Astrocyte (in vitro differentiated cells and primary cell): Measurements from ENCODE around the gene KCNJ16. TPM values are rescaled to one million over a fixed set of nuclear protein-coding genes. Genes with fewer than 3 reads are reported as not detected.

Experiments
- DNase-seq: peaks from one replicate; pipeline ENCODE4 v3.0.0-alpha.2; 2010; ENCODE audit warnings: low read depth
- FAIRE-seq: peaks from 2 replicates; lab custom pipeline; 2011; peaks lifted over from hg19 to GRCh38; lab: Jason Lieb, UNC
- H2AFZ ChIP-seq: 2 replicates; pipeline ENCODE4 v1.6.0; 2012; ENCODE audit warnings: low read depth, low read length, inconsistent platforms
- H3K27ac ChIP-seq: 2 replicates; pipeline ENCODE4 v1.5.1; 2011; ENCODE audit warnings: low read depth, low read length, inconsistent platforms
- H3K27me3 ChIP-seq: 2 replicates; pipeline ENCODE4 v1.6.0; 2011; ENCODE audit warnings: low read length, inconsistent platforms; ENCODE audit not compliant: insufficient read depth
- H3K36me3 ChIP-seq: 2 replicates; pipeline ENCODE4 v1.5.1; 2011; ENCODE audit warnings: low read length, inconsistent platforms; ENCODE audit not compliant: insufficient read depth
- H3K4me1 ChIP-seq: 2 replicates; pipeline ENCODE4 v1.5.1; 2011; ENCODE audit warnings: low read length, inconsistent platforms; ENCODE audit not compliant: insufficient read depth
- H3K4me2 ChIP-seq: 2 replicates; pipeline ENCODE4 v1.6.0; 2012; ENCODE audit warnings: low read length, inconsistent platforms
- H3K4me3 ChIP-seq: 2 replicates; pipeline ENCODE4 v1.5.1; 2011; ENCODE audit warnings: low read depth, mild to moderate bottlenecking, low read length, inconsistent platforms; ENCODE audit not compliant: insufficient read depth
- H3K79me2 ChIP-seq: 2 replicates; pipeline ENCODE4 v1.6.0; 2012; ENCODE audit warnings: mild to moderate bottlenecking, low read length, inconsistent platforms; ENCODE audit not compliant: insufficient read depth
- H3K9ac ChIP-seq: 2 replicates; pipeline ENCODE4 v1.6.0; 2012; ENCODE audit warnings: mild to moderate bottlenecking, low read length, inconsistent platforms
- H3K9me3 ChIP-seq: 2 replicates; pipeline ENCODE4 v1.5.1; 2012; ENCODE audit warnings: low read depth, mild to moderate bottlenecking, low read length, inconsistent platforms; ENCODE audit not compliant: insufficient read depth
- H4K20me1 ChIP-seq: 2 replicates; pipeline ENCODE4 v1.6.0; 2012; ENCODE audit warnings: low read length, inconsistent platforms; ENCODE audit not compliant: insufficient read depth
- H3K27ac Mint-ChIP-seq: one replicate; pipeline ENCODE4 v1.8.0; 2021; ENCODE audit warnings: mild to moderate bottlenecking, mixed read lengths; ENCODE audit not compliant: unreplicated experiment
- H3K27me3 Mint-ChIP-seq: one replicate; pipeline ENCODE4 v1.8.0; 2021; ENCODE audit warnings: low read depth, mixed read lengths; ENCODE audit not compliant: unreplicated experiment
- H3K36me3 Mint-ChIP-seq: one replicate; pipeline ENCODE4 v1.8.0; 2021; ENCODE audit warnings: low read depth, mixed read lengths; ENCODE audit not compliant: unreplicated experiment
- H3K4me1 Mint-ChIP-seq: one replicate; pipeline ENCODE4 v1.8.0; 2021; ENCODE audit warnings: low read depth, mixed read lengths; ENCODE audit not compliant: unreplicated experiment
- H3K4me3 Mint-ChIP-seq: one replicate; pipeline ENCODE4 v1.8.0; 2021; ENCODE audit warnings: mild to moderate bottlenecking, moderate library complexity, mixed read lengths; ENCODE audit not compliant: unreplicated experiment
- H3K9me3 Mint-ChIP-seq: one replicate; pipeline ENCODE4 v1.8.0; 2021; ENCODE audit warnings: mild to moderate bottlenecking, mixed read lengths; ENCODE audit not compliant: unreplicated experiment
- EZH2 ChIP-seq: IDR thresholded peaks from 2 replicates; pipeline ENCODE4 v1.6.1; 2012; ENCODE audit warnings: mild to moderate bottlenecking, low read length, inconsistent platforms; ENCODE audit not compliant: insufficient read depth
- total RNA-seq: library from RNA; stranded (reverse); gene quantifications from 2 replicates; pipeline ENCODE4 v1.2.1, GENCODE V29; 2021
- TF ChIP-seq, protein P1 (sequence below): IDR thresholded peaks from 2 replicates; pipeline ENCODE4 v1.5.1; 2011; ENCODE audit warnings: low read depth, mild to moderate bottlenecking, inconsistent platforms, low read length, moderate library complexity; ENCODE audit not compliant: insufficient read depth

KCNJ16 gene
- total RNA-seq, 1 donor from 2014 or later, result 0.73 TPM

DNA sequence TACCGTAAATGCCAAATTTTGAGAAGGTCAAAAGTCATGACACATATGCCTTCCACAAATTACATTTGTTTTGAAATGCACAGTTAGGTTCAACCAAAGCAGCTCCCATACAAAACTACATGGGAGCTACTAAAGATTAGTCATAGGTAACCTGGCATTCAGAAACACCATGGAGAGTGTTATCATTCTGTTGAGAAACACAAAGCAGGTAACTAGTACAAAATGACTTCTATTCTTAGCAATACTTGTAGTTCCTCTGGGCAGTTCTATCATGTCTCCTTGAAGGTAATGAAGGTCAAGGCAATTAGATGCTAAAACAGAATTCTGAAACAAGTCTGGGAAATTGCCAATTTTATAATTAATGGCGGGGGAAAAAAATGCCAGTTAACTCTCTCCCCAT, 39.4 kb downstream of the KCNJ16 start:
- no peak for FAIRE-seq

DNA sequence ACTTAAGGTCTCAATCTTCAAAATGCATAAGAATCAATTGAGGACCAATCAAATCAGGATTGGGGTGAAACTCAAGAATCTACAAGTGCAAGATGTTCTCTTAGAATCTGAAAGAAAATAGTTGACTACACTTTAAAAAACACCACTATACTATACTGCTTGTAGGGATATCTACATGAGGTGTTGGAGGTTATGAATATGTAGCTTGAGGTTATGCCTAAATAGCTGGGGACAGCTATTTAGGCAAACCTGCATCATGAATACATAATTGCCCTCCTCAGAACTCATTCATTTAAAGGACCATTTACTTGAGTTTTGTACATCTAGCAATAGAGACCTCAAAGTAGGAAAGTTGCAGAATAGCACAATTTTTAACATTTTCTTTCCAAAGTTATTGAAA, 40.1 kb downstream of the KCNJ16 start:
- Mint-ChIP-seq H3K9me3 (no peaks in the 10 kb centered on the region), H3K27me3 (no peaks in the 10 kb centered on the region), H3K27ac (no peak overlapping the region), H3K4me1 (peaks cover 11% of the 10 kb centered on the region), H3K36me3 (no peaks in the 10 kb centered on the region), H3K4me3 (no peak overlapping the region)
- H3K4me3 ChIP-seq, result no peak overlapping the region
- no peaks in the 10 kb centered on the region for H3K36me3 ChIP-seq
- no peaks in the 10 kb centered on the region for H3K79me2 ChIP-seq
- no peak overlapping the region for H3K4me2 ChIP-seq
- no peaks in the 10 kb centered on the region for H3K27me3 ChIP-seq
- DNase-seq (no peak), FAIRE-seq (no peak)
- no peaks in the 10 kb centered on the region for H3K9me3 ChIP-seq
- H4K20me1 ChIP-seq, result no peaks in the 10 kb centered on the region
- H3K27ac ChIP-seq, result no peak overlapping the region
- peaks cover 9% of the 10 kb centered on the region for H3K4me1 ChIP-seq
- TF ChIP-seq EZH2, result no peak
- TF ChIP-seq, protein P1, sequence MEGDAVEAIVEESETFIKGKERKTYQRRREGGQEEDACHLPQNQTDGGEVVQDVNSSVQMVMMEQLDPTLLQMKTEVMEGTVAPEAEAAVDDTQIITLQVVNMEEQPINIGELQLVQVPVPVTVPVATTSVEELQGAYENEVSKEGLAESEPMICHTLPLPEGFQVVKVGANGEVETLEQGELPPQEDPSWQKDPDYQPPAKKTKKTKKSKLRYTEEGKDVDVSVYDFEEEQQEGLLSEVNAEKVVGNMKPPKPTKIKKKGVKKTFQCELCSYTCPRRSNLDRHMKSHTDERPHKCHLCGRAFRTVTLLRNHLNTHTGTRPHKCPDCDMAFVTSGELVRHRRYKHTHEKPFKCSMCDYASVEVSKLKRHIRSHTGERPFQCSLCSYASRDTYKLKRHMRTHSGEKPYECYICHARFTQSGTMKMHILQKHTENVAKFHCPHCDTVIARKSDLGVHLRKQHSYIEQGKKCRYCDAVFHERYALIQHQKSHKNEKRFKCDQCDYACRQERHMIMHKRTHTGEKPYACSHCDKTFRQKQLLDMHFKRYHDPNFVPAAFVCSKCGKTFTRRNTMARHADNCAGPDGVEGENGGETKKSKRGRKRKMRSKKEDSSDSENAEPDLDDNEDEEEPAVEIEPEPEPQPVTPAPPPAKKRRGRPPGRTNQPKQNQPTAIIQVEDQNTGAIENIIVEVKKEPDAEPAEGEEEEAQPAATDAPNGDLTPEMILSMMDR, result no peak
- H3K9ac ChIP-seq, result no peak overlapping the region
- no peak overlapping the region for H2AFZ ChIP-seq

More for the DNA sequence above, 39.4 kb downstream of the KCNJ16 start:
- Mint-ChIP-seq H3K4me3 (no peak overlapping the region), H3K9me3 (no peaks in the 10 kb centered on the region), H3K4me1 (peaks cover 8% of the 10 kb centered on the region), H3K27ac (no peak overlapping the region), H3K27me3 (no peaks in the 10 kb centered on the region), H3K36me3 (no peaks in the 10 kb centered on the region)
- Histone ChIP-seq H3K9ac (no peak overlapping the region), H3K4me3 (no peak overlapping the region), H4K20me1 (no peaks in the 10 kb centered on the region), H3K27me3 (no peaks in the 10 kb centered on the region), H3K4me1 (peaks cover 9% of the 10 kb centered on the region), H3K27ac (no peak overlapping the region), H3K79me2 (no peaks in the 10 kb centered on the region), H3K9me3 (no peaks in the 10 kb centered on the region), H3K36me3 (no peaks in the 10 kb centered on the region), H3K4me2 (no peak overlapping the region), H2AFZ (no peak overlapping the region)
- TF ChIP-seq EZH2, result no peak
- TF ChIP-seq, protein P1, result no peak
- DNase-seq, result no peak

DNA sequence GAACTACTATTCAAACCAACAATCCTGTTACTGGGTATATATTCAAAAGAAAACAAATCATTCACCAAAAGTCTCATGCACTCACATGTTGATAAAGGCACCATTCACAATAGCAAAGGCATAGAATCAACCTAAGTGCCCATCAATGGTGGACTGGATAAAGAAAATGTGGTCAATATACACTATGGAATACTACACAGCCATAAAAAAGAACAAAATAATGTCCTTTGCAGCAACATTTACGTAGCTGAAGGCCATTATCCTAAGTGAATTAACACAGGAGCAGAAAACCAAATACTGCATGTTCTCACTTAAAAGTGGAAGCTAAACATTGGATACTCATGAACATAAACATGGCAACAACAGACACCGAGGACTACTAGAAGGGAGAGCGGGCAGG, 41.9 kb downstream of the KCNJ16 start:
- FAIRE-seq (no peak), DNase-seq (no peak)
- H2AFZ ChIP-seq, result no peak overlapping the region
- no peaks in the 10 kb centered on the region for H3K9me3 Mint-ChIP-seq
- H4K20me1 ChIP-seq, result no peaks in the 10 kb centered on the region
- H3K27me3 ChIP-seq, result no peaks in the 10 kb centered on the region
- no peaks in the 10 kb centered on the region for H3K36me3 ChIP-seq
- H3K4me1 ChIP-seq, result no peaks in the 10 kb centered on the region
- H3K36me3 Mint-ChIP-seq, result no peaks in the 10 kb centered on the region
- no peak overlapping the region for H3K4me2 ChIP-seq
- TF ChIP-seq, protein P1, result no peak
- no peak for TF ChIP-seq EZH2
- H3K4me3 Mint-ChIP-seq, result no peak overlapping the region
- peaks cover 4% of the 10 kb centered on the region for H3K4me1 Mint-ChIP-seq
- no peak overlapping the region for H3K4me3 ChIP-seq
- H3K9ac ChIP-seq, result no peak overlapping the region
- H3K79me2 ChIP-seq, result no peaks in the 10 kb centered on the region
- H3K27ac Mint-ChIP-seq, result no peak overlapping the region
- H3K27me3 Mint-ChIP-seq, result no peaks in the 10 kb centered on the region
- no peaks in the 10 kb centered on the region for H3K9me3 ChIP-seq
- H3K27ac ChIP-seq, result no peak overlapping the region
